ENCODE data around the gene PNLIPRP2.

PNLIPRP2 gene

DNA sequence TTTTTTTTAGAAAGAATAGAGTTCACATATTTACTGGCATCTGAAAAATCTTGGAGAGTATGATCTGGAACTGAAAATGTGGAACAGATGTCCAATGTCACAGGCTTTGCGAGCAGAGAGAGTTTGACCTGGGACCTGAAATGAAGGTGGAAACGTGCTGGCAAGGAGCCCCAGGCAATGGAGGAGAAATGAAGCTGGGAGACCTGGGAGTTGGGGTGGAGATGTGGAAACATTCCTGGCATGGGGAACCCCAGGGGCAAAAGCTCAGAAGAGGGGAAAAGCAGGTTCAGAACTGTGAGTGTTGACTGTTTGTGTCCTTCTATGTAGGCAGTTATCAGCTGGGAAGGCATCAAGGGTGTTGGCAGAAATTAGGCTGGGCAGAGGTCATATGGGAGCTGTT, 7.3 kb upstream of the PNLIPRP2 start:
- no peak for DNase-seq

DNA sequence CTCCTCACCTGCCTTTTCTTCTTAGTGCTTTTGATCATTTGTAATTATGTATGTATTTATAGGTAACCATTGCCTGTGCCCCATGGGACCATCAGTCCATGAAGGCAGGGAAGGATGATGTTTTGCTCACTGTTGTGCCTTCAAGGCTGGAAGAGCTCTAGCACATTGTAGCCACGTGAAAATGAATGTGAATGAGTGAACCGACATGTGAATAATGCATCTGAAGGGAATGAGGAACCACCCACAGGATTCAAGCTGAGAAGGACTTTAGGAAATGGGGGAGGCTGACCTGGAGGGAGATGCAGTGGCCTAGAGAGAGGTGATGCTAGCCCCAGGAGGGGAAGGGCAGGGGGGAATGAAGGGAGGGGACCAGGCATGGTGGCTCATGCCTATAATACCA, 6.0 kb upstream of the PNLIPRP2 start:
- DNase-seq, result no peak

DNA sequence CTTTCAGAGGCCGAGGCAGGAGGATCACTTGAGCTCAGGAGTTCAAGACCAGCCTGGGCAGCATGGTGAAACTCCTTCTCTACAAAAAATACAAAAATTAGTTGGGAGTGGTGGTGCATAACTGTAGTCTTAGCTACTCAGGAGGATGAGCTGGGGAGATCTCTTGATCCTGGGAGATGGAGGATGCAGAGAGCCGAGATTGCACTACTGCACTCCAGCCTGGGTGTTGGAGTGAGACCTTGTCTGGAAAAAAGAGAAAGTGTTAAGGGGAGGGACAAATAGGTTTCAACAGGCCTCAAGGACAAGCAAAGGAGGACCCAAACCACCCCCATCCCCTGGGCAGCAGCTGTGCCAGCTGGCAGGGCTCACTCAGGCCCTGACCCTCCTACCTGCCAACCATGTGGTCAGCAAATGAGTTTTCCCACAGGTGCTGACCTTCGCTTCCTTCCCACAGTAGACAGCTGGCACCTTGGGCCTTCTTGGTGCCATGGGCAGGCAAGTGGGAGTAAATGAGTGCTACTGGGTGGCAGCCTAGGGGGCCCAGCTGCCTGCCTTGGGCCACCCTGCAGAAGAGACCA, 5.5 kb upstream of the PNLIPRP2 start:
- no peak for DNase-seq

DNA sequence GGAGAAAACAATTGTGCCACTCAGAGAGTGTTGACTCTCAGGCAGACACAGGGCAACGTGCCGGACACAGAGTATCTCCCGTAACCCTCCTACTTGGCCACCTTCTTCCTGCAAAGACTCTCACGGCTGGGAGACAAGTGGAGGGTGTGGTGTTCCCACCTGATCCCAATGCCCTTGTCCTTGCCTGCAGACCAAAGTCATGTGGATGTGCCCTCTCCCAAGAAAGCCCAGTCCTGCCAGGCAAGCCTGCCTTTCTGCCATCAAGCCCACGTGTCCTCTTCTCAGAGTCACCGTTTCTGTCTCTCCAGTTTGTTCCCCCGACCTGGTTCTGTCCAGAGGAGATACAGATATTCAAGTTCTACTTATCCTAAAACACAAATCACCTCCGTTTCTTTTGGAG, 723 bp downstream of the PNLIPRP2 start:
- no peak for DNase-seq

DNA sequence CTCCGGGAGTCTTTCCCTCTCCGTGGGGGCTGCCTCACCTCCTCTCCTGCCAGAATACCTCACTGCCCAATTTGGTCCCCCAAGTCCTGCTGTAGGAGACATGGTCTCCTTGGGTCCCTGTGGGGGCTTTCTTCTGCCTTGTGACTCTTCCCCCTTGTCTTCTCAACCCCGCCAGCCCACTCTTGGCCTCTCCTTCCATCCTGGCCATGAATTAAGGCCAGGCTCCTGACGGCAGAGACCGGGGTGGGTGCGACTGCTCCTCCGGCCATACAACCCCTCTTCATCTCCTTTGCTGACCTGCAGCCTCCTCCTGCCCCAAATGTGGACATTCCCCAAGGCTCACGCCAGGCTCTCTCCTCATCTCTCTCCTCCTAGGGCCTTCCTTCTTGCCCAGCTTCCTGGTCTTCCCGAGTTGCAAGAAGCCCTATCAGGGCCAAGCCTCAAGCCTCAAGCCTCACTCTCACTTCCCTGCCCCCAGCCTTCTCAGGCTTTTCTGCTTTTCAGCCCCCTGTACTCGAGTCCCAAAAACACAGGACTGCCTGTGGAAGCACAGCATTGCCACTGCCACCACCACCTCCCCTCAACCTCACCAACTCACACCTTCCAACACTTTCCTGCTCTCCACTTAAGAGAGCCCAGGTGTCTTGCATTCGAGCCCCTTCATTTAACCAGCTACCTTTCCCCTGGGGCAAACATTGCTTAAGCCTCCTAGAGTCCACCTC, 1.3 kb downstream of the PNLIPRP2 start:
- DNase-seq, result no peak

DNA sequence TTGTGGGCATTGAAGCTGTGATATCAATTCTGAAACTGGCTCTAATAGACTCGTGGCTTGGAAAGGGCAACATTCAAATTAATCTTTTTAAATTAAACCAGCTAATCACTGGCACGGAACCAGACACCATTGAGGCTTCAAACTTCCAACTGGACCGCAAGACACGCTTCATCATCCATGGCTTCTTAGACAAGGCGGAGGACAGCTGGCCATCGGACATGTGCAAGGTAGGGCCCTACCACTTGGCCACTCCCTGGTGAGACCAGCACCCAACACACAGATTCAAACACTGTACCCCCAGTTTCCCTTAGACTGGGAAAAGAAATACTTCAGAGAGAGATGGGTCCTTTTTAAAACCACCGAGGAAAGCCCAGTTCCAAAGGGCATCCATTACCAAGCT, 5.1 kb downstream of the PNLIPRP2 start:
- no peak for DNase-seq

DNA sequence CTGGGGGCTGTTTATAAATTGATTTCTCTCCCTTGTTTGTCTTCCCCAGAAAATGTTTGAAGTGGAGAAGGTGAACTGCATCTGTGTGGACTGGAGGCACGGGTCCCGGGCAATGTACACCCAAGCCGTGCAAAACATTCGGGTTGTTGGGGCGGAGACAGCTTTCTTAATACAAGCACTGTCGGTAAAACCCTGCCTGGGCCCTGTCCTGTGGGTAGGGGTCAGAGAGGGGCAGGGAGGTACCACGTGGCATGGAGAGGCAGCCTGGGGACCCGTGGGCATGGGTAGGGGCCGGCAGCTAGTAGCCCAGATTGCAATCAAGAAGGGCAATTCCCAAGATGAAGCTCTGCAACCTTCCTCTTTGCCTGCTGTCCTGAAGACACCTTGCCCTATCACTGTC, 6.1 kb downstream of the PNLIPRP2 start:
- no peak for DNase-seq

DNA sequence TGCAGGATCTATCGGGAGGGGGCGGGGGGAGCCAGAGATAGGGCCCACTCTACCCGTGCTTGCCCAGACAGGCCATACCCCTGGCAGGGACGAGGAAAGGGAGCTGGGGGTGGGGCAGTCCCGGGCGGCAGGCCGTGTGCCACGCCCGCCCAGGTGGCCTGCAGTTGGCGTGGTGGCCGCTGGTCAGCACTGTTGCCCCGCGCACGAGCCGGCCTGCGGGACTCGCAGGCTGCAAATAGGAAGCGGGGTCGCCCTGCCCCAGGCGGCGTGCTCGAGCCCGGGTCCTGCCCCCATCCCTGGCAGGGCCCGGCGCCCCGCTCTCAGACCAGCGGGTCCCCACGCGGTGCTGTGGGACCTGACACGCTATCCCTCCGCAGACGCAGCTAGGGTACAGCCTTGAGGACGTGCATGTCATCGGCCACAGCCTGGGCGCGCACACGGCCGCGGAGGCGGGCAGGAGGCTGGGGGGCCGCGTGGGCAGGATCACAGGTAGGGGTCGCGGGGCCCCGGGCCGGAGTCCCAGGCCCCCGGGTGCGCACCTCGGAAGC, 6.7 kb downstream of the PNLIPRP2 start:
- no peak for DNase-seq

DNA sequence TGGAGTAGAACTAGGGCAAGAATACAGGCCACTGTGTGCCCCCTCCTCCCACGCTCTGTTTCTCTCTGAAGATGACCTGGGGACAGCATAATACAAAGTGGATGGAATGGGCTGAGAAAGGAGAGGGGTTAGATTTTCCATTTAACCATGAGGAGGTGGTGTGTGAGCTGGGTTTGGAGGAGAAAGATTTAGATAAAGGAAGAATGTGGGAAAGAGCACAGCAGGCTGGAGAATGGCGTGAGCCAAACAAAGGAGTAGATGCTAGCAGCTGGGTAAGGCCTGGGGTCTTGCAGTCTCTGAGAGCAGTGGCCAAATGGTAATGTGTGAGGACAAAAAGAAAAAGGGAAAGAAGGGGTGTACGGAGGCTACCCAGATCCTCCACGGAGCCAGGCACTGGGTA, 8.6 kb downstream of the PNLIPRP2 start:
- DNase-seq, result no peak

DNA sequence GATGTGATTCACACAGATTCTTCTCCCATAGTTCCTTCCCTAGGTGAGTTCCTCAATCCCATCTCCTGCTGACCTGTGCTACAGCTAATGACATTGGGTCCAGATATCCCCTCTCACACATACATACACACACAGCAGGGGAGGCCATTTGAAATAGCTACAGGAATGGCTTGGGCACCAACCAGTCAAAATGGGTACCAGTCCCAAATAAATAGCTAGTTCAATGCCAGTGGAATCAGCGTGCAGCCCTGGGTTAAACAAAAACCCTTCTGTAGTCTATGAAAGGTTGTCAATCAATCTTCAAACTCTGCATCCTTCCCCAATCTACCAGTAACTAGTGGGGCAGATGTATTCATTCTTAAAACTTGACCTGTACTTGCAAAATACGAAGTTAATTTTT, 9.3 kb downstream of the PNLIPRP2 start:
- DNase-seq, result no peak

DNA sequence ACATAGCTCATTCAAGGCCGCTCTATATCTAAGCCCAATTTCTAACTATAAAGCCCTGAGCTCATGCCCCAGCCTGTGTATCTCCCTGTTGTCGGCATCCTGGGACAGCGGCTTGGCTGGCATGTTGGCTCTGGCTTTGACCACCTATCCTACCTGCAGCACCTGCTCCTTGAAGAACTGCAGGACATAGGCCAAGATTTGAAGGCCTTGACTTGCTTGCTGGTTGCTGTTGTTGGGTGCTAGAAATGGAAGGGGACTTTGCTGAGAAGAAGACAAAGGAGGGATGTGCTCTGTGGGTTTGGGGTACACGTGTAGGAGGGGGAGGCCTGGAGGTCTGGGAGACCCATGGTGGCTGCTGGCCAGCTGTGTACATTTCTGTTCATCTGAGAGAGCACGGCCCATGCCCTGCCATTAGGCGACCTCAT, 11.1 kb downstream of the PNLIPRP2 start:
- no peak for DNase-seq

DNA sequence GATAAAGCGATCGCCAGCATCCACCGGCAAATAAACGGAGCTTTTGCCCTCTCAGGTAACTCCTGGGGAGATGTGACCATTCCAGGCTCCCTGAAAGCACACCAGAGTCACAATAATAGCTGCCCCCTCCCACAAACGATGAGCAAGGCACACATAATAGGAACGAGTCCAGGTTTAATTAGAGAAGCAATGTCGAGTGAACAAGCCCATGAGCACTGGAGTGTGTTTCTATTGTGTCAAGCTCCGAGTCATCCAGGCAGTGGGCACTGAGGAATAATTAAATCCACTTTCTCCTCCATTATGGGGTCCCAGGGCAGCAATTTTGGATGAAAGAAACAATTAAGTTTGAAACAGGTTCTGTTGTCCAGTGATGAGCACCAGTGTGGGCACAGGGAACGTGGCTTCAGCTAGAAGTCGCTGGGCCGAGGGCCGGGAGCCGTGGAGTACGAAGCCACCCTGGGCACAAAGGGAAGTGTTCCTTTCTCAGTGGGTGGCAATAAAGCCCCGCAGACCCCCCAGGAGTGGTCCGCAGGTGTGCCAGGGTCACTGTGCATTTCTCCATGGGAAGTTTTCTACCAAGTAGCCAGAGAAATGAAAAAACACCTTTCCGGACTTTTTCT, 12.0 kb downstream of the PNLIPRP2 start:
- no peak for DNase-seq

DNA sequence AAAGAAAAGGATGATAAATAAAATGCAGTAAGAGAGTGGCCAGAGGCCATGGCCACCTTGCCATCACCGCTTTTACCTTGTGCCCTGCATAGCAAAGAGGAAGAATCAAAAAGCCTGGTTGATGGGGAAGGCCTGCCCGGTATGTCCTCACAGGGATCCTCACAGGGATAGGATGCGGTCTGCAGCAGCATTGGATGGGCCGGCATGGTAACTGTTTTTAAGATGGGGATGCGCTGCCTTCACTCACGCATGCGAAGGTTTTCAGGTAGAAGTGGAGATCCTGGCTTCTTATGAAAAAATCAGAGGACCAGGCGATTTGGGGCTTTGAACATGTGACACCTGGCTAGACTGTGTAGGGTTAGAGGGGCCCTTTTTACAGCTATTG, 12.5 kb downstream of the PNLIPRP2 start:
- no peak for DNase-seq

DNA sequence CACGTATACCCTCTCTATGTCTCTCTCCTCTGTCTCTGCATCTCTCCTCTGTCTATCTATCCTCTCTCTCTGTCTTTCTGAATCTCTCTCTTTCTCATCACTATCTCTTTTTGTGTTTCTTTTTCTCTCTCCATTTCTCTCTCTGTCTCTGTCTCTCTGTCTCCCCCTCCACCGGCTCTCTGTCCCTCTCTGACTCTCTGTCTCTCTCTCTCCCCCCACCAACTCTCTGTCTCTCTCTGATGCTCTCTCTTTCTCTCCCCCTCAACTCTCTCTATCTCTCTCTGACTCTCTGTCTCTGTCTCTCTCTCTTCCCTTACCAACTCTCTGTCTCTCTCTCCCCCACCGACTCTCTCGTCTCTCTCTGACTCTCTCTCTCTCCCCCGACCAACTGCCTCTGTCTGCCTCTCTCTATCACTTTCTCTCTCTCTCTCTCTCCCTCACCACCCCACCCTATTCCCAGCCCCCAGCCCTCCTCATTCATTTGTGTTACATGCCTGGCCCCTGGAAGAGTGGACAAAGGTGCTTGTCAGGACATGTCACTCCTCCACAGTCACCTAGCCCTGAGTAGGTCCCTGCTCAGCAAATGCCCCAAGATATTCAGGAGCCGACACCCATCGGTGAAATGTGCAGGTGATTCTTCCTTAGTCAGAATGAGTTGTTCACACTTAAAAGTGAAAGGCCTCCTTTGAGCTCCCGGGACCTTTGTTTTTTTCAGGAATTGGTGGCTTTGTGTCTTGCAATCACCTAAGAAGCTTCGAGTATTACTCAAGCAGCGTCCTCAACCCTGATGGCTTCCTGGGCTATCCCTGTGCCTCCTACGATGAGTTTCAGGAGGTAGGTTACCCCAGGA, 13.6 kb downstream of the PNLIPRP2 start:
- DNase-seq, result no peak

DNA sequence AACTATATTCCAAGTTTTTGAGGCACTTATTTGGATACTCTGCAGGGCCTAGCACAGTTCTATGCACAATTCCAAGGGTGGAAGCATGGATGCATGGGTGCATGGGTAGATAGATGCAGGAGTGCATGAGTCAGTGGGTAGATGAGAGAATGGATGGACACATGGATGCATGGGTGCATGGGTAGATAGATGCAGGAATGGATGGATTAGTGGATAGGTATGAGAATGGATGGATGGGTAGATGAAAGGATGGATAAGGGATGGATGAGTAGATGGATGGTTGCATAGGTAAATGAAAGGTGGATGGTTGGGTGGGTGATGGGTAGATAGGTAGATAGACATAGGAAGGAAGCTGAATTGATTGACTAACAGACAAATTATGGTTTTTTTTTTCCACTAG, 15.6 kb downstream of the PNLIPRP2 start:
- no peak for DNase-seq

DNA sequence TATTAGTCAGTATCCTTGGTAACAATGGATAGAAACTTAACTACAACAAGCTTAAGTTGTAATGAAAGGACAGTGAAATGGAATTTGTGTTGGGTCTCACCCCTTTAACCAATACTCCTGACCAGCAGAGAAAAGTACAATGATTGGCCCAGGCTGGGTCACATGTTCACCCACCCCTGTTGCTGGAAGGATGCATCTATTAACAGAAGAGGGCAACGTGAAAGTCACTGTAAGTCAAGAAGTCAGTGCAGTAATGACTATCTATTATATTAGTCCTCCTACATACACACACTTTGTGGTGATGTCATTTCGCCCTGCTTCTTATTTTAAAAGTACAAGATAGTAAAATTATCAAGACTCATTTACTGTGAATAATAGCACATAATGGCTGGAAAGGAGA, 16.2 kb downstream of the PNLIPRP2 start:
- DNase-seq, result no peak

DNA sequence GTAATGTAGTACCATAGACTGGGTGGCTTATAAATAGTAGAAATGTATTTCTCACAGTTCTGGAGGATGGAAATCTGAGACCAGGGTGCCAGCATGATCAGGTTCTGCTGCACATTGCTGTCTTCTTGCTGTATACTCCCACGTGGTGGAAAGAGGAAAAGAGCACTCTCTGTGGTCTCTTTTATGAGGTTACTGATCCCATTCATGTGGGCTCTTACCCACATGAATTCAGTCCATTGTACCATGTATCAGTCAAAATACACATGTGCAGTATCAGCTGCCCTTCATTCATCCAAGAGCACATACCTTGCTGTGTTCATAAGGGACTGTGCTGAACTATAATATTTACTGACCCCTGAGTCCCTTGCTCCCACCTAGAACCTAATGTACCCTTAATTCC, 17.1 kb downstream of the PNLIPRP2 start:
- DNase-seq, result no peak

DNA sequence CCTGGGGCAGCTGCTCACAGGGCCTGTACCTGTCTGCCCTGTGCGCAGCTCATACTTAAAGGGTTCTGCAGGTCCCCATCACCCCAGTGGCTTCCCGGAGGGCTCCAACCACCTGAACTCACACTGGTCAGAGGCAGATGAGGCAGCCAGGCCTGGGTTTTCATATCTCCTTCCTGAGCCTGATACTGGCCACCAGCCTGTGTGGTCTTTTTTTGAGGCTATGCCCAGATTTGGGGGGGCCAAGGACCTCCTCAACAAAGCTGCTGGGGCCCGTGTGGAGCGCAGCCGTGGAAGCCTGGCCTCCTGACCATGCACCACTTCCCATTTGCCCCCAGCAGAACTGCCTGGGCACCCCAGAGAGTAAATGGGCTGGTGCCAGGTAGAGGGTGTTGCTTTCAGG, 25.7 kb downstream of the PNLIPRP2 start:
- DNase-seq, result no peak

DNA sequence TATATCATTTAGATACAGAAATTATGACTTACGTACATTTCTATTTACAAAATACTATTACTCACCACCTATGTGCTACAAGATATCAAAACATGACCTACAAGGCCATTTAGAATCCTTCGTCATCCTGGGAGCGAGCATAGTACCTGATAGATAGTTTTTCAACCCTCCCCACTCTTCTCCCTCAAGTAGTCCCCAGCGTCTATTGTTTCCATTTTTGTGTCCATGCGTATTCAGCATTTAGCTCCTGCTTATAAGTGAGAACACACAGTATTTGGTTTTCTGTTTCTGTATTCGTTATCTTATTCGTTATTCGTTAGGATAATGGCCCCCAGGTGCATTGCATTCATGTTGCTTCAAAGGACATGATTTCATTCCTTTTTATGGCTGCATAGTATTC, 28.1 kb downstream of the PNLIPRP2 start:
- DNase-seq, result no peak

DNA sequence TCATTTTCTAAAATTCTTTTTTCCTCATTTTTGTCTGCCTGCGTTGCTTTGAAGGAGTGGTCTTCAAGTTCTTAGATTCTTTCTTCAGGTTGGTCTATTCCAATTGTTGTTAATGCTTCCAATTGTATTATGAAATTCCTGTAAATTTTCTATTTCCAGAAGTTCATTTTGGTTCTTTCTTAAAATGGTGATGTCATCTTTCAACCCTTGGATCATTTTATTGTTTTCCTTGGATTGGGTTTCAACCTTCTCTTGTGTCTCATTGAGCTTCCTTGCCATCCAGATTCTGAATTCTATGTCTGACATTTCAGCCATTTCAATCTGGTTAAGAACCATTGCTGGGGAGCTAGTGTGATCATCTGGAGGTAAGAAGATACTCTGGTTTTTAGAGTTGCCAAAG, 33.1 kb downstream of the PNLIPRP2 start:
- DNase-seq, result no peak

DNA sequence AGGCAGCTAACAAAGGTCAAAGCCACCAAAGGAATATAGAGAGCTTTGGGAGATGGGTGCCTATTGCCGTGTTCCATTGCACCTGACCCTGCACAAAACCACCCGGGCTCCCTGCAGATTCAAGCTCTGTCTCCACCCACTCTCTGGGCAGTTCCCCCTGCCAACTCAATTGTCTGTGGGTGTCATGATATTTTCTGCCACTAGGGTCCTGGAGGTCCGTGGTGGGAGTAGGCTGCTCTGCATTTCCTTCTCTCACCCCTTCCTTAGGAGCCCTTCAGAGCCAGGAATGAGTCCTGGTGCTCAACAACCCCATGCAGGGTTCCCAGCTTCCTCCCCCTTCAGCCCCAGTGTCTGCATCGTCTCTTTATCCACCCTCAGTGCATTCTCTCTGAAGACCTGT, 34.1 kb downstream of the PNLIPRP2 start:
- no peak for DNase-seq

DNA sequence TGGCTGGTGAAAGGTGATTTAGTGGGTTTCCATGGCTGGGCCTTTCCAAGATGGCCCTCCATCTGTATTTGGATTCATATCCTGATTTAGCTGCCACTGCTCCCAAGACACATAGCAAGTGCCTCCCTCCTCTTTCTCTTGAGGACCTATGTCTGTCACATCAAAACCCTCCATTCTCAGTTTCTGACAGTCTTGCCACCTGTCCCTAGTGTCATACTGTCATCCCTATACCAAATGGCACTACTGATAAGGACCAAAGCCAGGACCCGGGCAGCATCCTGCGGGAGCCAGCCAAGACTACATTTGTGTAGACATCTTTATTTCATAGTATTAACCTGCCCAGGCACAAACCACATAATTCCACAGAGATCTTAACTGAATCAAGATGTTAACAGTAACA, 34.8 kb downstream of the PNLIPRP2 start:
- no peak for DNase-seq

DNA sequence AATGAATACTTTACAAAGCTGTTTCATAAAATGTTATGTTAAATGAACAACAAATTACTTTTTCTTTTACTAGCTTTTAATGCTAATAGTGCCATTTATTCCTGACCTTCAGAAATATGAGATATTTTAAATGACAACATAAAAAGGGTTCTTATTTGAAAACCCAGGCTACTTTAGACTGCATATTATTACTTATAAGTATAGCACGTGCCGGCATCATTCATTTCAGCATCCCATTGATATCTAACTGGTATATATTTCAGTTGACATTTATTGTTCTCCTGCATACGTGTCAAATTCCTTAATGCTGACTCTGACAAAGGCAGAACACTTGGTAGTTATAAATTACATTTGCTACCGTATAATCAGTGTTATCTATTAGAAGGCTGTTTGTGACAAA, 35.3 kb downstream of the PNLIPRP2 start:
- DNase-seq, result no peak
